K562 (cell line): Measurements from ENCODE around the gene DDX41. TPM values are rescaled to one million over a fixed set of nuclear protein-coding genes. Genes with fewer than 3 reads are reported as not detected.
A peak's percentile ranks its signal among the peaks of the same experiment; 100 is the strongest.

Experiments used
- ATAC-seq: fragments of 200-7000 bp; cut with Tn5 transposase; 3 replicates; pipeline ENCODE4 v1.9.1; 2020; ENCODE audit warnings: moderate library complexity
- BruUV-seq: library from RNA; stranded (reverse); fragments of 400-500 nt; replicated peaks from 2 replicates; lab custom pipeline; 2021; lab: Mats Ljungman, UMichigan
- CTCF ChIA-PET: fragments of 300-600 bp; formaldehyde crosslinking; extraction: SDS; loops from one replicate; lab custom pipeline; 2021; ENCODE audit warnings: low intra/inter-chr PET ratio; lab: Yijun Ruan, JAX
- POLR2A ChIA-PET: fragments of 300-600, 350-650 bp; sonication (Branson Sonifier 250); formaldehyde crosslinking; extraction: SDS; loops from one replicate; lab custom pipeline; 2021; ENCODE audit warnings: antibody characterized with exemption, inconsistent platforms; lab: Yijun Ruan, JAX
- DNase-seq, 4 experiments: peaks; one replicate each; pipeline versions ENCODE4 v3.0.0 to v3.0.0-alpha.2; 2011 to 2018; ENCODE audit warnings: low spot score in 3 of 4, mixed read lengths in 3 of 4; ENCODE audit errors: extremely low read depth in 1 of 4
- FAIRE-seq: peaks from 2 replicates; lab custom pipeline; 2011; peaks lifted over from hg19 to GRCh38; lab: Jason Lieb, UNC
- H2AFZ ChIP-seq: 2 replicates; pipeline ENCODE4 v1.6.0; 2011; ENCODE audit warnings: low read depth, low read length, control low read depth, inconsistent platforms
- H3K27ac ChIP-seq: fragments of 200-600 bp; 3 replicates; pipeline ENCODE4 v1.8.0; 2011; ENCODE audit warnings: low read depth, mild to moderate bottlenecking, control low read depth, inconsistent platforms, low read length, moderate library complexity, mixed read lengths; ENCODE audit errors: extremely low read depth
- H3K27me3 ChIP-seq, 2 experiments: fragments of 300-600 bp in 1 of 2; 2 replicates in 1 of 2; 3 replicates in 1 of 2; pipeline versions ENCODE4 v1.6.0 to v1.8.0; 2011; ENCODE audit warnings: inconsistent platforms in 2 of 2, low read length in 2 of 2, mild to moderate bottlenecking in 1 of 2, mixed read lengths in 1 of 2, moderate library complexity in 1 of 2; ENCODE audit not compliant: control insufficient read depth in 2 of 2, insufficient read depth in 2 of 2
- H3K36me3 ChIP-seq: fragments of 300-600 bp; 3 replicates; pipeline ENCODE4 v1.8.0; 2011; ENCODE audit warnings: mild to moderate bottlenecking, low read length, inconsistent platforms; ENCODE audit not compliant: control insufficient read depth, insufficient read depth
- H3K4me1 ChIP-seq, 2 experiments: fragments of 200-600 bp in 1 of 2; replicated peaks in 1 of 2; 2 replicates in 1 of 2; 3 replicates in 1 of 2; pipeline versions ENCODE4 v1.5.1 to v1.8.0; 2011; ENCODE audit warnings: inconsistent platforms in 2 of 2, low read length in 2 of 2, mild to moderate bottlenecking in 1 of 2, mixed read lengths in 1 of 2, moderate library complexity in 1 of 2; ENCODE audit not compliant: control insufficient read depth in 2 of 2, insufficient read depth in 2 of 2
- H3K4me2 ChIP-seq: 2 replicates; pipeline ENCODE4 v1.6.1; 2011; ENCODE audit warnings: low read length, control low read depth, inconsistent platforms, mixed read lengths; ENCODE audit not compliant: insufficient read depth
- H3K4me3 ChIP-seq: fragments of 200-600 bp; sonication (generic), shearing (Covaris generic); 2 replicates; pipeline ENCODE4 v1.5.1; 2016; ENCODE audit warnings: control low read depth, inconsistent platforms
- H3K79me2 ChIP-seq: fragments of 200-600 bp; 3 replicates; pipeline ENCODE4 v1.8.0; 2011; ENCODE audit warnings: low read length, inconsistent platforms; ENCODE audit not compliant: control insufficient read depth, insufficient read depth
- H3K9ac ChIP-seq, 2 experiments: 2 replicates each; pipeline versions ENCODE4 v1.6.0 to v1.6.1; 2011; ENCODE audit warnings: low read depth in 2 of 2, low read length in 2 of 2, control low read depth in 1 of 2, inconsistent platforms in 1 of 2, mild to moderate bottlenecking in 1 of 2, mixed read lengths in 1 of 2; ENCODE audit not compliant: insufficient read depth in 1 of 2
- H3K9me1 ChIP-seq: one replicate; pipeline ENCODE4 v1.6.0; 2011; ENCODE audit warnings: inconsistent platforms, mild to moderate bottlenecking, low read length, moderate library complexity; ENCODE audit not compliant: control insufficient read depth, insufficient read depth
- H3K9me3 ChIP-seq: replicated peaks from 2 replicates; pipeline ENCODE4 v1.5.1; 2011; ENCODE audit warnings: low read depth, low read length, inconsistent platforms; ENCODE audit not compliant: control insufficient read depth, insufficient read depth
- H4K20me1 ChIP-seq: replicated peaks from 2 replicates; pipeline ENCODE4 v1.6.1; 2011; ENCODE audit warnings: low read length, inconsistent platforms, mixed read lengths; ENCODE audit not compliant: control insufficient read depth, insufficient read depth
- CBX1 ChIP-seq: sonication (generic); IDR thresholded peaks from 2 replicates; pipeline ENCODE4 v1.6.1; 2016; ENCODE audit warnings: antibody characterized with exemption, low read depth, mild to moderate bottlenecking
- JUN ChIP-seq, 2 experiments: sonication (generic) in 1 of 2; formaldehyde crosslinking in 1 of 2; IDR thresholded peaks; 2 replicates each; pipeline versions ENCODE4 v1.6.1 to v1.8.0; 2012 to 2022; ENCODE audit warnings: borderline replicate concordance in 2 of 2, mild to moderate bottlenecking in 2 of 2, improper control_type of control experiment in 1 of 2, low read depth in 1 of 2, low read length in 1 of 2, missing genetic modification reagents in 1 of 2
- LCOR ChIP-seq: sonication (generic); formaldehyde crosslinking; IDR thresholded peaks from 2 replicates; pipeline ENCODE4 v1.8.0; 2022; ENCODE audit warnings: mild to moderate bottlenecking, missing genetic modification reagents
- MYNN ChIP-seq, 2 experiments: sonication (generic); formaldehyde crosslinking in 1 of 2; IDR thresholded peaks; 2 replicates each; pipeline versions ENCODE4 v1.5.0 to v1.6.1; 2016 to 2020; ENCODE audit warnings: antibody characterized with exemption in 1 of 2, missing genetic modification reagents in 1 of 2
- NFYB ChIP-seq: IDR thresholded peaks from 2 replicates; pipeline ENCODE4 v1.6.1; 2011; ENCODE audit warnings: mild to moderate bottlenecking, moderate library complexity; ENCODE audit not compliant: insufficient read length; ENCODE audit errors: extremely low read depth
- PML ChIP-seq: IDR thresholded peaks from 2 replicates; pipeline ENCODE4 v1.6.1; 2012; ENCODE audit warnings: low read length, inconsistent platforms
- POLR2B ChIP-seq: fragments of 450-650 bp; IDR thresholded peaks from 2 replicates; pipeline ENCODE4 v1.6.1; 2018; ENCODE audit warnings: low read depth; ENCODE audit not compliant: partially characterized antibody
- POLR2G ChIP-seq: fragments of 200-400 bp; formaldehyde crosslinking; IDR thresholded peaks from 2 replicates; pipeline ENCODE4 v1.6.1; 2017; ENCODE audit warnings: low read depth, mild to moderate bottlenecking, antibody characterized with exemption, low read length, moderate library complexity
- RBFOX2 ChIP-seq: fragments of 200-400 bp; formaldehyde crosslinking; IDR thresholded peaks from 2 replicates; pipeline ENCODE4 v1.6.1; 2017; ENCODE audit warnings: low read depth, mild to moderate bottlenecking, low read length, moderate library complexity
- SUPT5H ChIP-seq: fragments of 450-650 bp; IDR thresholded peaks from 2 replicates; pipeline ENCODE4 v1.6.1; 2016
- TCF15 ChIP-seq: fragments of 250-450 bp; sonication (Bioruptor Pico); IDR thresholded peaks from 2 replicates; pipeline ENCODE4 v1.8.0; 2022; ENCODE audit warnings: moderate library complexity, mild to moderate bottlenecking, inconsistent platforms
- WGBS: fragments of 100-300 bp; shearing (Covaris generic); methylation state at CpG from one replicate; pipeline ENCODE4 v1.1.6; 2016; ENCODE audit warnings: low coverage, mixed read lengths; ENCODE audit not compliant: insufficient coverage; ENCODE audit errors: missing lambda C conversion rate; 5-methylcytosine and 5-hydroxymethylcytosine counted together
- in situ Hi-C: fragments of 300-500 bp; cut with MboI; formaldehyde crosslinking; loops from 4 replicates; pipeline ENCODE4 v1.15.0; 2018; ENCODE audit warnings: inconsistent platforms, mixed read lengths
- intact Hi-C: fragments of 100-400 bp; cut with micrococcal nuclease; formaldehyde crosslinking; loops from 2 replicates; pipeline ENCODE4 v1.14.2; 2022
- polyA plus RNA-seq, 8 experiments: library from polyadenylated mRNA; depleted of rRNA in 4 of 8; stranded (reverse) in 5 of 8; unstranded in 3 of 8; fragments of >200 nt; fragmentation: Nextera tagmentation in 2 of 8; fragmentation: Illumina TruSeq in 1 of 8; extraction: Ambion mirVana in 2 of 8; extraction: Trizol in 1 of 8; gene quantifications; 2 replicates each; pipeline versions ENCODE4 v1.2.1 to v1.2.3, GENCODE V29; 2011 to 2014; ENCODE audit warnings: inconsistent platforms in 1 of 8, missing spikeins in 1 of 8
- total RNA-seq, 7 experiments: library from RNA; depleted of rRNA in 6 of 7; stranded (reverse); fragments of >200 nt in 6 of 7; fragmentation: Illumina TruSeq in 2 of 7; extraction: Trizol in 2 of 7; gene quantifications; 2 replicates each; pipeline versions ENCODE4 v1.2.1 to v1.2.3, GENCODE V29; 2011 to 2021; ENCODE audit warnings: low replicate concordance in 1 of 7
- TF ChIP-seq, protein P1 (sequence below): fragments of 250-450 bp; sonication (Bioruptor Pico); IDR thresholded peaks from 2 replicates; pipeline ENCODE4 v1.4.0; 2020; ENCODE audit warnings: mild to moderate bottlenecking, moderate library complexity

The DDX41 gene
- total and polyA plus RNA-seq, 9 of the 15 experiments (the other 6 are each of a cell fraction or from before 2014, with no cell fraction given): 38.2 to 284 (median 116) TPM

DNA sequence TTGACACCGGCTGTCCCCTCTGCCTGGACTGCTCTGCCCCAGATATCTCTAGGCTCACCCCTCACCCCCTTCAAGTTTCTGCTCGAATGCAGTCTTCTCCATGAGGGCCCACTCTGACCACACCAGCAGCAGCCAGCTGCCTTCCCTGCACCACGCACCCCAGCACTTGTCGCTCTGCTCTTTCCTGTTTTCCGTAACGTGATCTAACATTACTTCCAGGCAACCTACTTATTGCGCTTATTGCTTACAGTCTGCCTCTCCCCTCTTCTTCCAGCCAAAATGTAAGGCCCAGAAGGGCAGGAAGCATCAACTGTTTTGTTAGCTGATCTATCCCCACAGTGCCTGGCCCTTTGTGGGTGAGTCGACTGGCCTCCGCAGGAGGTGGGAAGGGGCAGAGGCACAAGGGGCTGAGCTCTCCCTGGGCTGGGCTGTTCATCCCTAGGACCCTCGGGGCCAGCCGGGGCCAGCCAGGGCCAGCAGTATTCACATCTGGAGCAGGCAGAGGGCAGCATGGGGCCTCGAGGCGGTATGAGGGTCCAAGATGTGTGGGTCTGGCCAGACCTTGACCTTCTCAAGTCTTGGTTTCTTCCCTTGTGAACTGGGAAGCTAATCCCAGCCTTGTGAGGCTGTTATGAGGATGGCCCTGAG lies 31.7 kb downstream of the DDX41 start (continued):
- TF ChIP-seq MYNN (IDR thresholded peaks at IDR 0.05) (peak; percentile 67; the same call in 1 of the 2 replicates), MYNN (CRISPR knock-in tag; IDR thresholded peaks at IDR 0.05) (no peak), POLR2B (peak; percentile 45)

GRCh38 chr5:177483994-177484901 lies 32.5 kb downstream of the DDX41 start:
- ChIA-PET CTCF (no interaction called here), POLR2A (interaction anchor here (0.9 to 2.4 kb wide), 3 partner anchors 7 to 33 kb away, joined by 3 to 14 read pairs (median 4); no protein-coding TSS in a partner anchor)
- no peaks in the 10 kb centered on the region for H3K9me1 ChIP-seq
- BruUV-seq: no TSS peak
- in situ Hi-C loops (no loop called here), intact Hi-C loops (no loop called here)
- DNase-seq (no peak), ATAC-seq (peak; percentile 10), FAIRE-seq (no peak)
- no peaks in the 10 kb centered on the region for H3K79me2 ChIP-seq
- H4K20me1 ChIP-seq: no peaks in the 10 kb centered on the region
- H2AFZ ChIP-seq: no peak overlapping the region
- H3K4me3 ChIP-seq: no peak overlapping the region
- 75% methylated on average over 22 of the region's 22 CpGs for WGBS
- H3K36me3 ChIP-seq: peaks cover 62% of the 10 kb centered on the region; the same call in 2 of the 3 replicates
- peak overlapping the region in 1 of 2 experiments; percentile 76; a peak in 2 of 4 replicates for H3K9ac ChIP-seq
- no peak overlapping the region; the same call in 2 of the 3 replicates for H3K27ac ChIP-seq
- H3K9me3 ChIP-seq: no peaks in the 10 kb centered on the region
- H3K4me2 ChIP-seq: no peak overlapping the region
- peaks cover 8 to 34% of the 10 kb centered on the region in 2 experiments for H3K4me1 ChIP-seq
- no peaks in the 10 kb centered on the region for H3K27me3 ChIP-seq
- TF ChIP-seq, protein P1, sequence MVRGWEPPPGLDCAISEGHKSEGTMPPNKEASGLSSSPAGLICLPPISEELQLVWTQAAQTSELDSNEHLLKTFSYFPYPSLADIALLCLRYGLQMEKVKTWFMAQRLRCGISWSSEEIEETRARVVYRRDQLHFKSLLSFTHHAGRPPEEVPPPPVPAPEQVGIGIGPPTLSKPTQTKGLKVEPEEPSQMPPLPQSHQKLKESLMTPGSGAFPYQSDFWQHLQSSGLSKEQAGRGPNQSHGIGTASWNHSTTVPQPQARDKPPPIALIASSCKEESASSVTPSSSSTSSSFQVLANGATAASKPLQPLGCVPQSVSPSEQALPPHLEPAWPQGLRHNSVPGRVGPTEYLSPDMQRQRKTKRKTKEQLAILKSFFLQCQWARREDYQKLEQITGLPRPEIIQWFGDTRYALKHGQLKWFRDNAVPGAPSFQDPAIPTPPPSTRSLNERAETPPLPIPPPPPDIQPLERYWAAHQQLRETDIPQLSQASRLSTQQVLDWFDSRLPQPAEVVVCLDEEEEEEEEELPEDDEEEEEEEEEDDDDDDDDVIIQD (CRISPR knock-in tag): no peak
- TF ChIP-seq TCF15 (CRISPR knock-in tag) (no peak), JUN (IDR thresholded peaks at IDR 0.05; ENCODE audit: borderline replicate concordance, low read depth, low read length) (no peak), JUN (CRISPR knock-in tag; IDR thresholded peaks at IDR 0.05; ENCODE audit: borderline replicate concordance) (no peak), MYNN (IDR thresholded peaks at IDR 0.05) (peak; percentile 9), MYNN (CRISPR knock-in tag; IDR thresholded peaks at IDR 0.05) (no peak), NFYB (no peak), CBX1 (0 out of 2 replicates have a peak, but pooled peaks have one; percentile 55), PML (peak; percentile 21; the same call in 1 of the 2 replicates), SUPT5H (peak; percentile 75), LCOR (CRISPR knock-in tag) (0 out of 2 replicates have a peak, but pooled peaks have one; percentile 21), POLR2B (peak; percentile 53), RBFOX2 (peak; percentile 48), POLR2G (peak; percentile 56)
